GM18907 (cell line): ENCODE data around the gene MAPKAPK2.
A peak's percentile ranks its signal among the peaks of the same experiment; 100 is the strongest.

Experiments
- ATAC-seq: cut with Tn5 transposase; IDR thresholded peaks from one replicate; pipeline ENCODE4 v1.9.1; 2021; ENCODE audit warnings: mild to moderate bottlenecking, moderate library complexity; ENCODE audit not compliant: unreplicated experiment

The MAPKAPK2 gene

GRCh38 chr1:206700445-206701036 lies 15.8 kb downstream of the MAPKAPK2 start:
- ATAC-seq: no peak

GRCh38 chr1:206702260-206702659 lies 17.6 kb downstream of the MAPKAPK2 start:
- no peak for ATAC-seq

- no peak for ATAC-seq
Measured at GRCh38 chr1:206702803-206703202, 18.1 kb downstream of the MAPKAPK2 start.

GRCh38 chr1:206703661-206704060 lies 19.0 kb downstream of the MAPKAPK2 start:
- peak; percentile 62 for ATAC-seq

GRCh38 chr1:206704226-206704625 lies 19.5 kb downstream of the MAPKAPK2 start:
- ATAC-seq: no peak

- ATAC-seq: no peak
Measured at GRCh38 chr1:206705191-206705590, 20.5 kb downstream of the MAPKAPK2 start.

- ATAC-seq: no peak
Measured at GRCh38 chr1:206705726-206706297, 21.1 kb downstream of the MAPKAPK2 start.

GRCh38 chr1:206706298-206706791 lies 21.6 kb downstream of the MAPKAPK2 start:
- no peak for ATAC-seq

- no peak for ATAC-seq
Measured at GRCh38 chr1:206706806-206707366, 22.2 kb downstream of the MAPKAPK2 start.

GRCh38 chr1:206708058-206708457 lies 23.4 kb downstream of the MAPKAPK2 start:
- peak; percentile 64 for ATAC-seq

- ATAC-seq: no peak
Measured at GRCh38 chr1:206708882-206709281, 24.2 kb downstream of the MAPKAPK2 start.

GRCh38 chr1:206709322-206709721 lies 24.6 kb downstream of the MAPKAPK2 start:
- no peak for ATAC-seq

GRCh38 chr1:206709772-206710459 lies 25.2 kb downstream of the MAPKAPK2 start:
- no peak for ATAC-seq

GRCh38 chr1:206710460-206710823 lies 25.7 kb downstream of the MAPKAPK2 start:
- no peak for ATAC-seq

GRCh38 chr1:206713070-206713469 lies 28.4 kb downstream of the MAPKAPK2 start:
- ATAC-seq: no peak

- no peak for ATAC-seq
Measured at GRCh38 chr1:206713910-206714312, 29.2 kb downstream of the MAPKAPK2 start.

GRCh38 chr1:206714331-206715058 lies 29.8 kb downstream of the MAPKAPK2 start:
- no peak for ATAC-seq

- no peak for ATAC-seq
Measured at GRCh38 chr1:206715120-206715519, 30.4 kb downstream of the MAPKAPK2 start.

- ATAC-seq: no peak
Measured at GRCh38 chr1:206715552-206716158, 30.9 kb downstream of the MAPKAPK2 start.

GRCh38 chr1:206716159-206716869 lies 31.6 kb downstream of the MAPKAPK2 start:
- no peak for ATAC-seq
